Muscle layer of colon (tissue), 2 donors: ENCODE results near the gene PEX14.
"Not testable (repeated sequence)": the region's sequence is repeated elsewhere in the genome, so short reads cannot be mapped to it uniquely, and the experiment has no call there.

ENCODE experiments used
- H3K27ac ChIP-seq: one replicate; pipeline ENCODE4 v1.7.0; 2013; ENCODE audit warnings: low read depth, mild to moderate bottlenecking, low read length, moderate library complexity
- H3K27me3 ChIP-seq, 2 donors: one replicate each; pipeline ENCODE4 v1.7.0; 2013; ENCODE audit warnings: low read length in 2 of 2, mild to moderate bottlenecking in 2 of 2; ENCODE audit not compliant: insufficient read depth in 2 of 2, control insufficient read depth in 1 of 2
- H3K36me3 ChIP-seq: one replicate; pipeline ENCODE4 v1.7.0; 2013; ENCODE audit warnings: mild to moderate bottlenecking, low read length; ENCODE audit not compliant: insufficient read depth
- H3K4me1 ChIP-seq: one replicate; pipeline ENCODE4 v1.7.0; 2013; ENCODE audit warnings: mild to moderate bottlenecking, low read length; ENCODE audit not compliant: insufficient read depth
- H3K4me3 ChIP-seq, 2 donors: one replicate each; pipeline ENCODE4 v1.7.0; 2013; ENCODE audit warnings: low read length in 2 of 2, low read depth in 1 of 2, mild to moderate bottlenecking in 1 of 2, moderate library complexity in 1 of 2
- H3K9ac ChIP-seq: one replicate; pipeline ENCODE4 v1.7.0; 2013; ENCODE audit warnings: low read length
- H3K9me3 ChIP-seq: one replicate; pipeline ENCODE4 v1.7.0; 2013; ENCODE audit warnings: mild to moderate bottlenecking, low read length
- donor health status: abdominal sarcoma.
- donor health status: Adenocarcinoma of cecum.

PEX14 gene

DNA sequence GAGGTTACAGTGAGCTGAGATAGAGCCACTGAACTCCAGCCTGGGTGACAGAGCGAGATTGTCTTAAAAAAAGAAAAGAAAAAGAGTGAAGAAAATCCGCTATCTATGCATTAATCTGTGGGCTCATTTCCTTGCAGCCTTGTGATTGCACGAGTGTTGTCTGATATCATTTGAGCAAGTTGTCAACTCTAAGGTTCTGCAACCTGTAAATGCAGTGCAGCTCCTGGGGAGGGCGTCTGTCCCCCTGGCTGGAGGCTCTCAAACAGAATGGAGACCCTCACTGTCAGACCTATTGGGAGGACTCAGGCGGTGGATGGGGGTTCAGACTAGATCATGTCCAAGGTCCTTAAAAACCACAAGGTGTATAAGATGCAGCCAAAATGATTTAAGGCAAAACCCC lies 18.7 kb upstream of the PEX14 start:
- Histone ChIP-seq H3K36me3 (no peaks in the 10 kb centered on the region), H3K27me3 (no peaks in the 10 kb centered on the region), H3K9me3 (no peaks in the 10 kb centered on the region)

DNA sequence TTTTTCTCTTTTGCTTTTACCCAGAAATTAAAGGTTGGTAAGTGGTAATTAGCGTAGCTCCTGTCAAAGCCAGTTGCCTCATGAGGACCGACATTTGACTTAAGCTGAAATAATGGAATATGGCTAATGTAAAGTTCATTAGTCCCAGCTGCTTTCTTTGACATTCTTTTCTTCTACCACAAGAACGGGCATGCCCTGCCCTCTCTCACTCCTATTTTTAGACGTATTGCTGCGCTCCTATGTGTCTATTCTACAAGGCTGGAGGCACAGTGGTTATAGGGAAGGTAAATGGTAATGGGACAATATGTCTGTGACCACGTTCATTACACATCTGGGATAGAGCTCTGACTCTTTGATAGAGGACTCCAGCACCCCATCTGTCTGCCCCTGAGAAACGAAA lies 18.1 kb upstream of the PEX14 start:
- Histone ChIP-seq H3K27ac (no peak overlapping the region), H3K4me1 (no peaks in the 10 kb centered on the region), H3K9me3 (no peaks in the 10 kb centered on the region)

More for the DNA sequence above, 18.7 kb upstream of the PEX14 start:
- Histone ChIP-seq H3K27ac (no peak overlapping the region), H3K4me3 (no peak overlapping the region), H3K9ac (no peak overlapping the region), H3K4me1 (no peaks in the 10 kb centered on the region)

DNA sequence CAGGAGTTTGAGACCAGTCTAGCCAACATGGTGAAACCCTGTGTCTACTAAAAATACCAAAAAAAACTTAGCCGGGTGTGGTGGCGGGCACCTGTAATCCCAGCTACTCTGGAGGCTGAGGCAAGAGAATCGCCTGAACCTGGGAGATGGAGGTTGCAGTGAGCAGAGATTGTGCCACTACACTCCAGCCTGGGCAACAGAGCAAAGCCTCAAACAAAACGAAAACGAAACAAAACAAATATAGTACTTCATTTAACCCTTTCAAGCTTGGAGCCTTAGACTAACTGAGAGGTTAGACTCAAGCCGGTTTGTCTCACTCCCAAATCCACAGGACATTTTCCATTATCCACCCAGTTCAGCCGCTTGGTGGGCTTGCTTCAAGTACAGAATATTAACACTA lies 17.3 kb upstream of the PEX14 start:
- not testable (repeated sequence) for H3K27ac ChIP-seq, H3K4me1 ChIP-seq, H3K9ac ChIP-seq, H3K4me3 ChIP-seq, H3K9me3 ChIP-seq, H3K27me3 ChIP-seq, H3K36me3 ChIP-seq

More for the DNA sequence above, 18.1 kb upstream of the PEX14 start:
- Histone ChIP-seq H3K9ac (no peak overlapping the region), H3K4me3 (no peak overlapping the region), H3K27me3 (no peaks in the 10 kb centered on the region), H3K36me3 (no peaks in the 10 kb centered on the region)

DNA sequence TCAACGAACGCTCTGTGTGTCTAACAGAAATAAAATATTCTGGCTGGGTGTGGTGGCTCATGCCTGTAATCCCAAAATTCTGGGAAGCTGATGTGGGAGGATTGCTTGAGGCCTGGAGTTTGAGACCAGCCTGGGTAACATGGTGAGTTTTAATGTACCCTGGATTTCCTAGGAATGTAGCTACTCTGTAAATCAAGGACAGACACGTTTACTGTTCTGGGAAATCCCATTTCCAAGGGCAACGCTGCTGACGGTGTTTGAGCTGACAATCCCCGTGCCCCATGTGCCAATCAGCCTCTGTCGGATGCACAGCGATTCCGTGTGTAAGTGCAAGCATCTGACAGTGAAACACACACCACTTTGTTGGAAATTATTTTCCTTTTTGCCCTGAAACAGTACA lies 16.9 kb upstream of the PEX14 start:
- no peak overlapping the region for H3K4me3 ChIP-seq
- H3K4me1 ChIP-seq, result no peaks in the 10 kb centered on the region
- no peak overlapping the region for H3K9ac ChIP-seq
- H3K27ac ChIP-seq, result no peak overlapping the region
- no peaks in the 10 kb centered on the region for H3K9me3 ChIP-seq
- peaks cover 8% of the 10 kb centered on the region for H3K36me3 ChIP-seq
- no peaks in the 10 kb centered on the region for H3K27me3 ChIP-seq

DNA sequence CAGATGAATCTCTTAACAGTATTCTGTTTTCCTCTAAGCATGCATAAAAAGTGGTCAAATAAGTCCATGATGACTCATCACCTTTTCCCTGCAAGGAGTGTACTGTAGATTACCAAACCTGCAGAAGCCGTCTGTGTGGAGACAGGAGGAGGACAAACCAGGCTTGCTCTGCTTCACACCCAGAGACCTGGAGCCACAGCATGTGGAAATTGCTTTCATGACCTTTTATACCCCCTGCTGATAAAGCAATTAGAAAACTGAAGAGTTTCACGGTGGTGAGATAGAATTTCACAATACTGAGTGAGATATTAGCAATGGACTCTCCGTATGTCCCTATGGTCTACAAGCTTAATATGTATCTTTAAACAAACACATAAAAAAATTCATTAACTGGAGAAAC lies 15.6 kb upstream of the PEX14 start:
- no peaks in the 10 kb centered on the region for H3K27me3 ChIP-seq
- H3K36me3 ChIP-seq, result peaks cover 14% of the 10 kb centered on the region
- H3K4me3 ChIP-seq, result no peak overlapping the region
- no peak overlapping the region for H3K9ac ChIP-seq
- no peak overlapping the region for H3K27ac ChIP-seq
- no peaks in the 10 kb centered on the region for H3K9me3 ChIP-seq
- H3K4me1 ChIP-seq, result no peaks in the 10 kb centered on the region

DNA sequence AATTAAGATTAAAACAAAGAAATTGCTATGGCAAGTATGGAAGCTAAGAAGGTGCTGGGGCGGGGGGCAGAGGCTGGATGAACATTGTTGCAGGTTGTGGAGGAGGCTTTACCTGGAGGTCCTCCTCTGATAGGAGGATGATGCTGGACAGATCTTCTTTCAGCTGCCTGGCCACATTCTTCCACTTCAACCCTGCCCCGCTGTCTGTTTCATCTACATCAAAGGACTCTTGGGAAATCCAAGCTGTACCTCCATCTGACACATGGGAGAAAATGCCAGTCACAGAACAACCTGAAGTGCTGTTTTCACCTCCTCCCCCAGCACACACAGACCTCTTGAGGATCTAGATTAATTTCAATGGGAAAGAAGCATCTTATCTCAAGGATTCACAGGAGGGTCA lies 7.7 kb upstream of the PEX14 start:
- H3K27me3 ChIP-seq, result no peaks in the 10 kb centered on the region
- H3K4me1 ChIP-seq, result peaks cover 10% of the 10 kb centered on the region
- H3K36me3 ChIP-seq, result peaks cover 46% of the 10 kb centered on the region

DNA sequence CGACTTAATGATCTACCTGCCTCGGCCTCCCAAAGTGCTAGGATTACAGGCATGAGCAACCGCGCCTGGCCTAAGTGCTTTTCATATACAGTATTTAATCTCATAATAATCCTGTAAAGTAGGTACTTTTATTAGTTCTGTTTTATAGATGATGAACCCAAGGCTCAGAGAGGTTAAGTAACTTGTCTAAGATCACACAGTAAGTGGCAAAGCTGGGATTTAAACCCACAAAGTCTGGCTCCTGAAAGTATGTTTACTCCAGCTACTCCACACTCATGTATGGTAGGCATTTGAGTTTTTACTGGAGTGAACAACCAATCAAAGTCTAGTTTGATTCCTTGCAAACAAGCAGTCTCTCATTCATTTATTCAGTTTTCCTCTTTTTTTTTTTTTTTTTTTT lies 4.7 kb upstream of the PEX14 start:
- H3K27ac ChIP-seq, result no peak overlapping the region
- peaks cover 10% of the 10 kb centered on the region for H3K4me1 ChIP-seq
- peaks cover 30% of the 10 kb centered on the region for H3K36me3 ChIP-seq
- no peak overlapping the region for H3K4me3 ChIP-seq
- no peaks in the 10 kb centered on the region for H3K9me3 ChIP-seq
- H3K9ac ChIP-seq, result no peak overlapping the region
- no peaks in the 10 kb centered on the region for H3K27me3 ChIP-seq

More for the DNA sequence above, 7.7 kb upstream of the PEX14 start:
- Histone ChIP-seq H3K9me3 (no peaks in the 10 kb centered on the region), H3K4me3 (no peak overlapping the region), H3K9ac (no peak overlapping the region), H3K27ac (no peak overlapping the region)

DNA sequence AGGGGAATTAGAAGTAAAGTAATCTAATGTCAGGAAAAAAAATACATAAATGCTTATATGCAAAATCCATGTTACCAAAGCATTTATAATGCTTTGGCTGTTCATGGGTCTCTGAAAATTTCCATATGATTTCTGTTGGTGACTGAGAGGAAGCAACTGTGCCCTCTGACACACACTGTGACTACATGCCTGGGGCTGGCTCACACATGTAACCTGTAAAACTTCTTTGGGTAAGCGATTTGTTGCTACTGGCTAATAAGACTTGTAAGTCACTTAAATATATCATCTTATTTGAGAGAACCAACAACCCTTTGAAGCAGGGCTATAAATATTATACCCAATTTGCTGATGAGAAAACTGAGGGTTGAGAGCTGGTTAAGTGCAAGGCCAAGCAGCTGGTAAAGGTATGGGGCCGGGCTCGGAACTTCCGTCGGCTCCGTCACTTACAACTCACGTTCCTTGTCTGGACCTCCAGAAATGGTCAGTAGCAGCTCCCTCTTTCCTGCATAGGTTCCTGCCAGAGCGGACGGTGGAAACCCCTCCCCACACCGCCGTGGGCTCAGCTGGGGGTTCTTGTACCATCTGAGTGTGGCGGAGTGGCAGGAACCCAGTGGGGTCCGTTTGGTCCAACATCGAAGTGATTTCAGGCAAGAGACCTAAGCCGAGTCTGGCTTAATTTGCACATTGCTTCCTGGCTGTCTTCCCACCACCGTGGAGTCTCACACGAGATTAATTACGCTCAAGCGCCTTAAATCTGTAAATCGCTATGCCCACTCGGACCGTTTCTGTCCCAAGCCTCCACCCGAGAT lies 3.1 kb upstream of the PEX14 start:
- Histone ChIP-seq H3K9me3 (no peaks in the 10 kb centered on the region), H3K36me3 (peaks cover 15% of the 10 kb centered on the region), H3K4me1 (peaks cover 20% of the 10 kb centered on the region), H3K27me3 (no peaks in the 10 kb centered on the region), H3K4me3 (peak overlapping the region; percentile 66 to 92), H3K9ac (peak overlapping the region; percentile 75), H3K27ac (peak overlapping the region; percentile 53)

DNA sequence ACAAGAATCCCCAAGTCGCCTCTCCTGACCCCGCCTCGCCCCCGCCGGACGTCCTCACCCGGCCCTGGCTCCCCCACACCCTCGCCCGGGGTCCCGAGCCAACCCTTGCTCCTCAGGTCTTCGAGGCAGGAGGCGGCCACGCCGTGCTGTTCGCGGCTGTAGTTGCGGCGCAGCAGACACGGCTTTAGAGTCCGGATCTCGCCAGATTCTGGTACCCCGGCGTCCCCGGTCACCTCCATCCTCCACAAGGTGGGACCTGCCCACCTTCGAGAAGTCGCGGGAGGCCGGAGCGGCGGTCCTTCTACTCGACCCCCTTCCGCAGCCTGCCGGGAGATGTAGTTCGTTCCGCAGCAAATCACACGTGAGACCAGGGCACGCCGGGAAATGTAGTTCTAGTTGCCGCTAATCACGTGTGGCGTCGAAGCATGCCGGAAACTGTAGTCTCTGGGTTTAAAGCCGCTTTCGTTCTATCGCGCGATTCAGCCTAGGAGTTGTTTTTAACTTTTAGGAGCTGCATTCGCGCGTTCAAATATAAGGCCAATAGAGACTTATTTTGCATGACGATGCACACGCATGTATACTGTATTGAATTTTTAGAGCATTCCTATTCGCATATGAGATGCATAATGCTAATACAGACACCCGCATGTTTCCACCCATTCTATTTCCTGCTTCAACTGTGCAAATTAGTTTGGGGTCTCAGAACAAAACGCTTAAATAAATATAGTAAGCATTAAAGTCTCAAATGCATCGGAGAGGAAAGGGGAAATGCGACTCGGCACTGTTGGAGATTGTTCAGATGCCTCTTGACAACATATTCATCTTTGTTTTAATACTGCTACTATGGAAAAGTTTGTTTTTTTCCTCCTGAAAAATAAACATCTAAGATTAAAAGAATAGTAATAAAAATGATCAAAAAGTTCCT lies 2.3 kb upstream of the PEX14 start, which contains the start of gene DFFA:
Gene DFFA, minus strand, starts transcription at position 310 of the 925 bp plus-strand sequence. Its CDS starts 71 bp downstream, at position 239.
- Histone ChIP-seq H3K27ac (peak within 1 kb of the TSS; percentile 67), H3K27me3 (no peaks in the 10 kb centered on the region), H3K4me1 (peaks cover 21% of the 10 kb centered on the region), H3K4me3 (peak within 1 kb of the TSS; percentile 66 to 92), H3K9ac (peak within 1 kb of the TSS; percentile 75), H3K9me3 (no peaks in the 10 kb centered on the region), H3K36me3 (peaks cover 10% of the 10 kb centered on the region)

DNA sequence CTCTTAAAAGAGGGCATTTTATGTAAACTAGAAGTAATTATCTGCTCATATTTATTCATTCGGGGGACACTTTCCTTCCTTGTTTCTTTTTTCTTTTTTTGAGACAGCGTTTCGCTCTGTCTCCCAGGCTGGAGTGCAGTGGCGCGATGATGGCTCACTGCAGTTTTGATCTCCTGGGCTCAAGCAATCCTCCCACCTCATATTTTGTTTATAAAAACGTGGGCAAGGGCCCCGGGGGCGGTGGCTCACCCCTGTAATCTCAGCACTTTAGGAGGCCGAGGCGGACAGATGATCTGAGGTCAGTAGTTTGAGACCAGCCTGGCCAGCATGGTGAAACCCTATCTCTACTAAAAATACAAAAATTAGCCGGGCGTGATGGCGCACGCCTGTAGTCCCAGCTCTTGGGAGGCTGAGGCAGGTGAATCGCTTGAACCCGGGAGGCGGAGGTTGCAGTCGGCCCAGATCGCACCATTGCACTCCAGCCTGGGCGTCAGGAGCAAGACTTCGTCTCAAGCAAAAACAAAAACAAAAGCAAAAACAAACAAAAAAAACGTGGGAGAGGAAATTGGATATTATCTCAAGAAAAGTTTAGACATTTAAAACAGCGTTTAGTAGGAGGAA lies 1.5 kb upstream of the PEX14 start:
- no peak overlapping the region for H3K4me3 ChIP-seq
- H3K9ac ChIP-seq, result no peak overlapping the region
- H3K4me1 ChIP-seq, result peaks cover 21% of the 10 kb centered on the region

DNA sequence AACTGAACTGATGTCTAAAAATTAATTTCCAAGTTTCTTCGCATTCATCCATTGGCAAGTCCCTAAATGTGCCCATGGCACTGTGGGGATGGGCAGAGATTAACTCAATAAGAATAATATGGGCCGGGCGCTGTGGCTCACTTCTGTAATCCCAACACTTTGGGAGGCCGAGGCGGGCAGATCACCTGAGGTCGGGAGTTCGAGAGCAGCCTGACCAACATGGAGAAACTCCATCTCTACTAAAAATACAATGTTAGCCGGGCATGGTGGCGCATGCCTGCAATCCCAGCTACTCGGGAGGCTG lies 489 bp upstream of the PEX14 start:
- Histone ChIP-seq H3K27ac (peak overlapping the region; percentile 41), H3K4me3 (peak overlapping the region; percentile 88 to 90), H3K4me1 (peaks cover 21% of the 10 kb centered on the region)

More for the DNA sequence above, 1.5 kb upstream of the PEX14 start:
- Histone ChIP-seq H3K36me3 (peaks cover 4% of the 10 kb centered on the region), H3K9me3 (no peaks in the 10 kb centered on the region), H3K27me3 (no peaks in the 10 kb centered on the region), H3K27ac (peak overlapping the region; percentile 67)

More for the DNA sequence above, 489 bp upstream of the PEX14 start:
- H3K9me3 ChIP-seq, H3K36me3 ChIP-seq, H3K27me3 ChIP-seq, H3K9ac ChIP-seq: not testable (repeated sequence)
